KMS-11 (cell line): ENCODE results near the gene SLC2A13.

Experiments used
- H2AFZ ChIP-seq: fragments of 200-600 bp; sonication (generic); 2 replicates; pipeline ENCODE4 v1.6.1; 2016; ENCODE audit warnings: antibody characterized with exemption, mixed run types, low read depth
- H3K27ac ChIP-seq: fragments of 200-600 bp; sonication (generic); 2 replicates; pipeline ENCODE4 v1.6.1; 2016; ENCODE audit warnings: mild to moderate bottlenecking, mixed run types
- H3K27me3 ChIP-seq: fragments of 200-600 bp; sonication (generic); 2 replicates; pipeline ENCODE4 v1.6.1; 2017; ENCODE audit warnings: mild to moderate bottlenecking, low read depth, mixed run types, moderate library complexity; ENCODE audit not compliant: insufficient read depth
- H3K36me3 ChIP-seq: fragments of 200-600 bp; sonication (generic); 2 replicates; pipeline ENCODE4 v1.6.1; 2017; ENCODE audit warnings: mild to moderate bottlenecking, mixed run types; ENCODE audit not compliant: insufficient read depth
- H3K4me1 ChIP-seq: fragments of 200-600 bp; sonication (generic); 2 replicates; pipeline ENCODE4 v1.6.1; 2016; ENCODE audit warnings: mild to moderate bottlenecking, low read depth, mixed run types; ENCODE audit not compliant: poor library complexity, severe bottlenecking
- H3K4me2 ChIP-seq: fragments of 200-600 bp; sonication (generic); 2 replicates; pipeline ENCODE4 v1.7.0; 2016; ENCODE audit warnings: mild to moderate bottlenecking, mixed run types
- H3K4me3 ChIP-seq: fragments of 200-600 bp; sonication (generic); IDR thresholded peaks from 2 replicates; pipeline ENCODE4 v1.6.1; 2017; ENCODE audit warnings: low read depth, low read length, mixed read lengths; ENCODE audit not compliant: insufficient read depth
- H3K79me2 ChIP-seq: fragments of 200-600 bp; sonication (generic); 2 replicates; pipeline ENCODE4 v1.6.1; 2016; ENCODE audit warnings: low read depth, mixed run types; ENCODE audit not compliant: insufficient read depth
- H3K9ac ChIP-seq: fragments of 200-600 bp; sonication (generic); 2 replicates; pipeline ENCODE4 v1.6.1; 2016; ENCODE audit warnings: mild to moderate bottlenecking, mixed run types
- H4K20me1 ChIP-seq: fragments of 200-600 bp; sonication (generic); 2 replicates; pipeline ENCODE4 v1.6.1; 2016; ENCODE audit warnings: mild to moderate bottlenecking, mixed run types; ENCODE audit not compliant: insufficient read depth
- CTCF ChIP-seq: fragments of 200-600 bp; sonication (generic); conservative IDR thresholded peaks from 2 replicates; pipeline ENCODE4 v1.6.1; 2017; ENCODE audit warnings: low read depth, mild to moderate bottlenecking, antibody characterized with exemption, low read length, moderate library complexity, mixed read lengths

The SLC2A13 gene

GRCh38 chr12:40142001-40142744 lies 36.3 kb upstream of the SLC2A13 start:
- Histone ChIP-seq H4K20me1 (no peaks in the 10 kb centered on the region), H3K79me2 (no peaks in the 10 kb centered on the region), H3K36me3 (no peaks in the 10 kb centered on the region), H3K27ac (no peak overlapping the region), H3K9ac (no peak overlapping the region), H2AFZ (no peak overlapping the region), H3K4me2 (no peak overlapping the region), H3K4me1 (no peaks in the 10 kb centered on the region), H3K27me3 (no peaks in the 10 kb centered on the region), H3K4me3 (no peak overlapping the region)
- no peak for TF ChIP-seq CTCF

GRCh38 chr12:40138526-40138925 lies 32.6 kb upstream of the SLC2A13 start:
- Histone ChIP-seq H3K36me3 (no peaks in the 10 kb centered on the region), H3K4me1 (no peaks in the 10 kb centered on the region), H3K79me2 (no peaks in the 10 kb centered on the region), H3K27ac (no peak overlapping the region), H3K27me3 (no peaks in the 10 kb centered on the region), H4K20me1 (no peaks in the 10 kb centered on the region), H2AFZ (no peak overlapping the region), H3K4me2 (no peak overlapping the region), H3K9ac (no peak overlapping the region), H3K4me3 (no peak overlapping the region)
- TF ChIP-seq CTCF = no peak

GRCh38 chr12:40137252-40137651 lies 31.4 kb upstream of the SLC2A13 start:
- Histone ChIP-seq H3K9ac (no peak overlapping the region), H3K4me3 (no peak overlapping the region), H3K27ac (no peak overlapping the region), H3K27me3 (no peaks in the 10 kb centered on the region), H3K4me1 (no peaks in the 10 kb centered on the region), H3K36me3 (no peaks in the 10 kb centered on the region), H4K20me1 (no peaks in the 10 kb centered on the region), H3K4me2 (no peak overlapping the region), H2AFZ (no peak overlapping the region), H3K79me2 (no peaks in the 10 kb centered on the region)
- no peak for TF ChIP-seq CTCF

- H3K4me3 ChIP-seq = no peak overlapping the region
- no peak for TF ChIP-seq CTCF
Measured at GRCh38 chr12:40127408-40127807, 21.5 kb upstream of the SLC2A13 start.

More at GRCh38 chr12:40127408-40127807, 21.5 kb upstream of the SLC2A13 start:
- Histone ChIP-seq H3K9ac (no peak overlapping the region), H3K4me2 (no peak overlapping the region), H4K20me1 (no peaks in the 10 kb centered on the region), H2AFZ (no peak overlapping the region), H3K4me1 (no peaks in the 10 kb centered on the region), H3K36me3 (no peaks in the 10 kb centered on the region), H3K27ac (no peak overlapping the region), H3K79me2 (no peaks in the 10 kb centered on the region), H3K27me3 (no peaks in the 10 kb centered on the region)
